ENCODE results near the gene TRPM6.

DNA sequence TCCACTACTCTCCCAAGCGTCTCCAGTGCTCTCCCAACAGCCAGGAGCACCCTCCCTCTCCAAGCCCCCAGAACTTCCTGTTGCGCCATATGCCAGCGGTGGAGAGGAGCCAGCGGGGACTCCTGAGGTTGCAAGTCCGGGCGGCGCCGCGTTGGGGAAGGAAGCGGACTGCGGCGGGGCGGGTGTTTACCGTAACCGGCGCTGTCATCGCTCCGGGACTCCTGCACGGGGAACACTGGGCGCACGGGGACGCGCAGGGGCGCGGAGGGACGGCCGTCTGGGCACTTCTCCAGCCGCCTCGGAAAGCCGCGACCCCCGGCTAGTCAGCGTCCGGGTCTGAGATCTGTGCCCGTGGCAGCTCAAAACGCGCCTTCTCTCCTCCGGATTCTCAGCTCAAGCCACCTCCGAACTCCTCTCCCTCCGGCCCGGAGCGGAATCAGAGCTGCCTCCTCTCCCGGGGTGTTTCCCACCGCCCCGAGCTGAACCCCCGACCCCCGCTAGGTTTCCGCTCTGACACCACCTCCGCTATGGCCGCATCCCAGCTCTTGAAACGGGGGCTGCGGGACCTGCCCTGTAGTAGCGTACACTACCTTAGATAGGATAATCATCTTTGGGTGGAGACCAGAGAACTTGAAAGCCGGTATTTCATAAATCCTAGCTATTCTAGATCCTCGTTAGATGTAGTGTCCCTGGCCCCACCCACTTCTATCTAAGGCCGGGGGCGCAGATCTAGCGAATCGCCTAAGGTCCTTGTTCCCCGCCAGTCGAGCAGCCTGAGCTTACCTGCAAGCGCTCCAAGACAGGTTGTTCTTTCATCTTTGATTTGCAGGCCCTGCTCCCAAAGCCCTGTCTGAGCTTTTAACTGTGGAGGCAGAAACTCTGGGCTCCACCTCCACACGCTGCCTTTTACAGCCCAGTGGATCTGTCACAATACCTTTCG is at the start of gene TRPM6:
- TF ChIP-seq POLR2A (IDR thresholded peaks at IDR 0.05; ENCODE audit: low read depth, low read length) (no peak), SPI1 (IDR thresholded peaks at IDR 0.05; ENCODE audit: low read depth, low read length) (no peak), TAF1 (IDR thresholded peaks at IDR 0.05; ENCODE audit: low read depth, low read length) (no peak), POLR2AphosphoS5 (IDR thresholded peaks at IDR 0.05; ENCODE audit: low read depth, low read length) (no peak)

All from GM12891 (cell line).